Measurements from ENCODE around the gene INHBA.

The INHBA gene

DNA sequence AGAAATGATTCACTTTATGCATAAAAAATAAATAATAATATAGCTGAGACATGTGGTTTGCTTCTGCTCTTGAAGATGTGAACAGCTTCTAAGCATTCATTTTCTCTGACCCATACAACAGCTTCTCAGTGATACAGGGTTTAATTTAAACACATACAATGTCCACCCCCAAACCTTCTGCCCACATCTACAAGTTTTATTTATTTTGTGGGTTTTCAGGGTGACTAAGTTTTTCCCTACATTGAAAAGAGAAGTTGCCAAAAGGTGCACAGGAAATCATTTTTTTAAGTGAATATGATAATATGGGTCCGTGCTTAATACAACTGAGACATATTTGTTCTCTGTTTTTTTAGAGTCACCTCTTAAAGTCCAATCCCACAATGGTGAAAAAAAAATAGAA is 17.2 kb downstream of the INHBA start:
- no peak for DNase-seq

DNA sequence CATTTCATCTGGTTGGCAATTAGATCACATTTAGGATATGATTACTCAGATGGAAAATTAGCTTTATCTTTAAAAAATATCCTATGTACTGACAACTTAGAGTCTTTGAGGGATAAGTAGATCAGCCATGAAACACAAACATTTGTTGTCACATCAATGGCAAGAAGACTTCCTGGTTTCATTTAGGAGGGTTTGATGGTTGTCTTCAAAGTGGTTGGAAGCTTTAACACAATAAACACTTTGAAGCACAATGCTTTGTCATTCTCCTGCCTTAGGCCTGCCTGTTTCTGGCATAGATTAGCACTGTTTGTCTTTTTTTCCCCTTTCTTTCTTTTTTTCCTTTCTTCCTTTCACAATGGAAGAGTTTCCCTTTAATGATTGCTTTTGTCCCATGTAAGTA is 20.5 kb downstream of the INHBA start:
- no peak for DNase-seq

DNA sequence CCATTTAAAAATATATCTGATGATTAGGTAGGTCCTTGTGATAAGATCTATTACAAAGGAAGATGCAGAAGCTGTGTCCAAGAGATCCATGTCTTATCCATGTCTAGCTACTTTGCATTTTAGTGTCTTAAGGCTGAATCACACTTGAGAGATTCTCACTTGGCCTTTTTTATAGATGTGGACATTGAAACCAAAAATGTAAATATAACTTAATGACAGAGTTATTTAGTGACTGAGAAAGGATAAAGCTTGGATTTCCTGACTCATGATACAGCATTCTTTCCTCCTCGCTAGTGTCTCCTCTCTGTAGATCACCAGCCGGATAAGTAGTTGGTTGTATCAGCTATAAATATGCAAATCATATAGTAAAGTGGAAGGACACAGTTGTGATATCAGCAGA is 23.3 kb downstream of the INHBA start:
- no peak for DNase-seq

- no peak for DNase-seq
These were observed 28.3 kb downstream of the INHBA start for GRCh38 chr7:41674505-41675023.

DNA sequence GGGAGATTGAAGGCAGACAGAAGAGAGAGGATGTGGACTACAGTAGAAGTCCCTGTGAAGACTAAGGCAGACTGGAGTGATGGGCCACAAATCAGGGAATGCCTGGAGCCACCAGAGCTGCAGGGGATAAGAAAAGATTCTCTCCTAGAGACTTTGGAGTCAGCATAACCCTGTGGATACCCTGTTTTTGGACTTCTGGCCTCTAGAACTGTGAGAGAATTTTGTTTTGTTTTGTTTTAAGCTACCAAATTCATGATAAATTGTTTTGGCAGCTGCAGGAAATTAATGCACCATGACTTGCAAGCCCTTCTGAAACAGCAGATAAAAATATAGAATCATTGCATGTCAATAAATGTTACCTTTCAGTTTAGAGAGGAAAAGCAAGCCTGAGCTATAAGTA is 41.3 kb downstream of the INHBA start:
- no peak for DNase-seq

- DNase-seq, result no peak
These were observed 43.4 kb downstream of the INHBA start for GRCh38 chr7:41659539-41659938.

GRCh38 chr7:41656366-41656765 is 46.5 kb downstream of the INHBA start:
- no peak for DNase-seq

GRCh38 chr7:41655426-41655825 is 47.5 kb downstream of the INHBA start:
- DNase-seq, result no peak

DNA sequence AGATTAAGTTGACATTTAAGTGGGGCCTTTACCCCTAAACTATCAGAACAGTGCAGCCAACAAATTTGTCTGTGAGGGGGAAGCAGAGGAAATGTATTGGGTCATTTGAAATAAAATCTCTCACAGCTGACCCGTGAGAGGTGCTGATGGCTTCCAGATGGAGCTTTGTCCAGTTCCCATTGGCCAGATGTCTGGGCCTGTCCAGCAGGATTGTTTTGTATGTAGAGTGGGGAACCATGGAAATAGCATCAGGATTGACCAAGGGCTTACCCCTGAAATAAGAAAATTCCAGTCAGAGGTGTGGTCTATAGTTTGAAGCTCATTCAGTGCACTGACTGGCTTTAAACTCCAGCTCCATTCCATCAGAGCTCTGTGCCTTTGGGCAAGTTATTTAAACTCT is 50.6 kb downstream of the INHBA start:
- DNase-seq, result no peak

DNA sequence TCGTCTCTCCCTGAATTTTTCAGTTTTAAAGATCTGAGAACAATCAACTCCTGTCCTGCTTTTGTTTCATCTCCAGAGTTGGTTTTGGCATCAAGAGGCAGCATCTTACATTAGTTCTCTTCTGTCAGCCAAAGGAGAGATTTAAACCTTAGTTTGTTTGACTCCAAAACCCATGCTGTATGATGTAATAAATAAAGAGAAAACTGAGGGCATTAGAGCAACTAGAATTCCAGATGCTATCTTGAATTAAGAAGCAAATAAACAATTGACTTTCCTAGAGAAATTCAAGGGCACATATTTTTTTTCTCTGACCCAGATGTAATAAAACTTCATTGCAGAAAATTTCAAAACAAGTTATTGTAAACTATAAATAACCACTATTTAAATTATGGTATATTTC is 54.4 kb downstream of the INHBA start:
- no peak for DNase-seq

DNA sequence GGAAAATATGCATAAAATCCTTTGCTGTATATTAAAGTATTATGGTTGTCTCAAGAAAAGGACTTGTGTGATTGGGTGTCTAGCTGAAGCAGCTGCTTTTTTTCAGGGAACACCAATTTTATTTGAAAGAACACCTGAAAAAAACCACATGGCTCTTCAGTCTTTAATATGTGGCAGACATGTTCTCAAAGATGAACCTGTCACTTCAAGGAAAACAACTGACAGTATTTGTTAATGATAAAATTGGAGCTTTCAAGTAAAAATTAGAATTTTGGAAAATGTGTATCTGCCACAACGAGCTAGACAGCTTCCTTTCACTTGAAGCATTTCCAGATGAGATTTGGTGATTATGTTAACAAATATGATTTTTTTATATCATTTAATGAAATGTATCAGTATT is 59.3 kb downstream of the INHBA start:
- DNase-seq, result no peak

DNA sequence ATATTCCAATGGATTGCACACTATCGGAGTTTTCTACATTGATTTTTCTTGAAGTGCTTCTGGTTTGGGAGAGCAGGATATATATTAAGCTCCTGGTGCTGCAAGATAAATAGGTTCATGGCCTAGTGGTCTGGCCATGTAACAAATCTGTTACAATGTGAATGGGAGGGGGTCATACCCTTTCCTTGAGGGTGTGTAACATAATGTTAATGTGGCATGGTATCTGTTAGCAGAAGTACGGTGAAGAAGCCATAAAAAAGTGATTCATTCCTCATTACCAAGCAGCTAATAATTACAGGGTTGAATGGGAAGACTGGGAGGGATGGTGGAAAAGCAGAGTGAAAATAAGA is 61.2 kb downstream of the INHBA start:
- no peak for DNase-seq

DNA sequence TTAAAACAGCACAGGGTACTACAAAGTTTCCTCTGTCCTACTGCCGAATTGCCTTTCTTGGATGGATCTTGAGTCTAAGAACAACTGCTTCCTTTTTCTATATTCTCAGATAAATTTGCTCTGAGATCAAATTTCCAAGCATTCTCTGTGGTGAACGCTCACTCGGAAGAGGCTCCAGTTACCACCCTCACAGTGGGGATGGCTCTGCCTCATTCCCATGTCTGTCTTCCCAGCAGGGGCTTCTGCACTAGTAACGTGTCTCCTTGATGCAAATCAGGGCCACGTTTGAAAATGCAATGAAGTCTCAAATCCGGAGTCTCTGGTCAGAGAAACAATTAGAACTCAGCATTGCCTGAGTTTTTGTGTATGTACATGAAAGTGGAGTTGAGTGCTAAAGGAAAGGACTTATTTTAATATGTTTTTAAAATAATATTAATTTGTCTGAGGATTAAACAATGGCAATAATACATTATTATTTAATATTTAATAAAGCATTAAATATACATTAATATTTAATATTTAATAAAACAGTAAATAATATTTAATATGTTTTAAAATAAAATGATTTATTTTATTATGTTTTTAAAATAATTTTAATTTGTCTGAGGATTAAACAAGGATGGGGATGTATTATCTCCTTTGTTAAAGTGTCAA is 61.8 kb downstream of the INHBA start:
- no peak for DNase-seq

- no peak for DNase-seq
These were observed 62.4 kb downstream of the INHBA start for GRCh38 chr7:41640487-41640886.

DNA sequence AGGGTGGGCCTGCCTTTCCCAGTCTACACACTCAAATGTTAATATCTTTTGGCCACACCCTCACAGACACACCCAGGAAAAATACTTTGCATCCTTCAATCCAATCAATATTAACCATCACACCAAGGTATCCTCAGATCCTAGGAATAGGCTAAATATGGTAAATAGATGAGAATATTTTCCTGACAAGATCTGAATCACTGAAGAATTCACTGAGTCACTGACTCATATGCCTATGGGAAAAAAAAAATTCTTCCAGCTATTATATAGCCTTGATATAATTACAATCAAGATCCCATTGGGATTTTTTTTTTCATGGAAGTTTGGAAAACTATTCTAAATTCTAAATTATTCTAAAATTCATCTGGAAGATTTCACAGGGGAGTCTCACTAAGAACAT is 65.8 kb downstream of the INHBA start:
- DNase-seq, result no peak

All from hippocampal formation (tissue), 2 donors.